ENCODE measurements around the gene DNAJC12. TPM values are rescaled to one million over a fixed set of nuclear protein-coding genes. Genes with fewer than 3 reads are reported as not detected.

Gene DNAJC12
- total RNA-seq, 3 donors from 2014 or later (not counting 1 experiment from before 2014, with no cell fraction given), result not detected

DNA sequence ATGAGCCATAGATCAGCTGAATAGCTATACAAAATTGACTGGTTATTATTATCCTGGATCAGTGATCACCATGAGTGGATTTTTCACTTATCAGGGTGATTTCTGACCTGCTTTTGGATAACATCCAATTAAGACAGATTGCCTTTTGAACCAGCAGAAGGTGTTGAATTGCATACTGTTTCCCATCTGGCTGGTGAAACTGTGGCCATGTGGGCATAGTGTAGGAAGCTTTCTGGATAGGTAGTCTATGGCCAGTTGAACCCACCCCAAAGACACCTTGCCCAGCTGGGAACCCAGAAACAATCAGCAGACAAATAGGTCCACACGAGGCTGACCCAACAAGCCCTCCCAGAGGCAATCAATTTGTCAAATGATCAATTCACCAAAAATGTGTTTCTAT lies 29.3 kb downstream of the DNAJC12 start:
- no peaks in the 10 kb centered on the region for H3K27me3 ChIP-seq (ENCODE audit: control insufficient read depth, insufficient read depth, low read length)
- no peaks in the 10 kb centered on the region for H3K4me1 ChIP-seq (ENCODE audit: control insufficient read depth, insufficient read depth, low read length)
- no peaks in the 10 kb centered on the region for H3K9me3 ChIP-seq (ENCODE audit: control insufficient read depth, insufficient read depth, low read length)
- H3K4me3 Mint-ChIP-seq, result no peak overlapping the region
- H3K36me3 Mint-ChIP-seq, result no peaks in the 10 kb centered on the region
- no peak overlapping the region for H3K27ac Mint-ChIP-seq
- H3K27ac ChIP-seq (ENCODE audit: low read length), result no peak overlapping the region
- 60% methylated on average over 1 of the region's 1 CpG for WGBS (ENCODE audit: insufficient coverage)
- no peaks in the 10 kb centered on the region for H3K9me3 Mint-ChIP-seq
- H3K4me3 ChIP-seq (ENCODE audit: low read length), result no peak overlapping the region
- TF ChIP-seq, protein P1, sequence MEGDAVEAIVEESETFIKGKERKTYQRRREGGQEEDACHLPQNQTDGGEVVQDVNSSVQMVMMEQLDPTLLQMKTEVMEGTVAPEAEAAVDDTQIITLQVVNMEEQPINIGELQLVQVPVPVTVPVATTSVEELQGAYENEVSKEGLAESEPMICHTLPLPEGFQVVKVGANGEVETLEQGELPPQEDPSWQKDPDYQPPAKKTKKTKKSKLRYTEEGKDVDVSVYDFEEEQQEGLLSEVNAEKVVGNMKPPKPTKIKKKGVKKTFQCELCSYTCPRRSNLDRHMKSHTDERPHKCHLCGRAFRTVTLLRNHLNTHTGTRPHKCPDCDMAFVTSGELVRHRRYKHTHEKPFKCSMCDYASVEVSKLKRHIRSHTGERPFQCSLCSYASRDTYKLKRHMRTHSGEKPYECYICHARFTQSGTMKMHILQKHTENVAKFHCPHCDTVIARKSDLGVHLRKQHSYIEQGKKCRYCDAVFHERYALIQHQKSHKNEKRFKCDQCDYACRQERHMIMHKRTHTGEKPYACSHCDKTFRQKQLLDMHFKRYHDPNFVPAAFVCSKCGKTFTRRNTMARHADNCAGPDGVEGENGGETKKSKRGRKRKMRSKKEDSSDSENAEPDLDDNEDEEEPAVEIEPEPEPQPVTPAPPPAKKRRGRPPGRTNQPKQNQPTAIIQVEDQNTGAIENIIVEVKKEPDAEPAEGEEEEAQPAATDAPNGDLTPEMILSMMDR (IDR thresholded peaks at IDR 0.05), result no peak
- intact Hi-C loops (cut with micrococcal nuclease), result no loop called here
- ATAC-seq (no peak), DNase-seq (no peak)
- H3K27me3 Mint-ChIP-seq (ENCODE audit: low read depth in 2 of 2), result peaks cover 4 to 14% of the 10 kb centered on the region in 2 donors
- H3K4me1 Mint-ChIP-seq, result no peaks in the 10 kb centered on the region
- no peaks in the 10 kb centered on the region for H3K36me3 ChIP-seq (ENCODE audit: control insufficient read depth, insufficient read depth, low read length)

DNA sequence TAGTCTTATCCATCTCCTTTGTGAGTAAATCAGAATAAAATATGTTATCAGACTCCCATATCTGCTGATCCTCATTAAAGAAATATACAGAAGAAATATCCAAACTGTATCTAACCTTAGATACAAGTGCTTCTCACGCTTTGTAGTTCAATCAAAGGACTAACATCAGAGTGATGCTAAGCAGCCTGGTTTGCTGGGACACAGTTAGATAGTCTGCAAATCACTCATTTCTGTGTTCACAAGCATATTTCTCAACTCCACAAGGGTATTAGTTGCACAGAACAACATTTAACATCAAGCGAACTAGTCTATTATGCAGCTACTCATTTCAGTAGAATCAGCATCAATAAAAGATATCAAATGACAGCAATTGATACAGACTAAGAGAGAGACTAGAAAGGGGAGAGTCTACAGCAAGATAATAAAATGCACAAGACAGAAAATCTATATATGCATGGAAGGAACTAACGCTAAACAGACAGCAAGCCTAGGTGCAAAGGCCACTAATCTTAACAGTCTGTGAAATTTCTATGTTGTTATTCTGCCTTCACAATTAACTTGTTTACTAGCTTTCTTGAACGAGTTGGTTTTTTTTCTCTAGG lies 30.0 kb downstream of the DNAJC12 start:
- no peak for ATAC-seq

DNA sequence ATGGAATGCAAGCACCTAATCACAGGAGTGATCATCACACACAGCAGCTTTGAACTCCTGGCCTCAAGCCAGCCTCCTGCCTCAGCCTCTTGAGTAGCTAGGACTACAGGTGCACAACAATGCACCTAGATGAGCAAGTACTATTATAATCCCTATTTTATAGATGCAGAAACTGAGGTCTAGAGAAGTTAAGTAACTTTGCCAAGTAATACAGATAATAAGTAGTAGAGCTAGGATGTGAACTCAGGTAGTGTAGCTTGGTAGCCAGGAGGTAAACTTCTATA lies 33.7 kb downstream of the DNAJC12 start:
- H3K9me3 ChIP-seq (ENCODE audit: control insufficient read depth, insufficient read depth, low read length), result no peaks in the 10 kb centered on the region
- no peaks in the 10 kb centered on the region for H3K36me3 ChIP-seq (ENCODE audit: control insufficient read depth, insufficient read depth, low read length)
- no peak overlapping the region for H3K27ac ChIP-seq (ENCODE audit: low read length)
- intact Hi-C loops (cut with micrococcal nuclease), result no loop called here
- no peak for ATAC-seq
- no peak overlapping the region for H3K4me3 ChIP-seq (ENCODE audit: low read length)
- no peak overlapping the region for H3K27ac Mint-ChIP-seq
- no peak overlapping the region for H3K4me3 Mint-ChIP-seq
- H3K9me3 Mint-ChIP-seq, result no peaks in the 10 kb centered on the region
- TF ChIP-seq, protein P1 (IDR thresholded peaks at IDR 0.05), result no peak
- no peaks in the 10 kb centered on the region for H3K4me1 ChIP-seq (ENCODE audit: control insufficient read depth, insufficient read depth, low read length)
- no peak for DNase-seq
- H3K27me3 ChIP-seq (ENCODE audit: control insufficient read depth, insufficient read depth, low read length), result no peaks in the 10 kb centered on the region
- no peaks in the 10 kb centered on the region for H3K36me3 Mint-ChIP-seq
- no peaks in the 10 kb centered on the region for H3K4me1 Mint-ChIP-seq
- peaks cover 0 to 14% of the 10 kb centered on the region in 2 donors for H3K27me3 Mint-ChIP-seq (ENCODE audit: low read depth in 2 of 2)

More for the DNA sequence above, 30.0 kb downstream of the DNAJC12 start:
- WGBS (ENCODE audit: insufficient coverage), result 92% methylated on average over 3 of the region's 4 CpGs
- H3K36me3 Mint-ChIP-seq, result no peaks in the 10 kb centered on the region
- TF ChIP-seq, protein P1 (IDR thresholded peaks at IDR 0.05), result no peak
- Histone ChIP-seq H3K27me3 (ENCODE audit: control insufficient read depth, insufficient read depth, low read length) (no peaks in the 10 kb centered on the region), H3K4me1 (ENCODE audit: control insufficient read depth, insufficient read depth, low read length) (no peaks in the 10 kb centered on the region), H3K36me3 (ENCODE audit: control insufficient read depth, insufficient read depth, low read length) (no peaks in the 10 kb centered on the region), H3K4me3 (ENCODE audit: low read length) (no peak overlapping the region), H3K9me3 (ENCODE audit: control insufficient read depth, insufficient read depth, low read length) (no peaks in the 10 kb centered on the region), H3K27ac (ENCODE audit: low read length) (no peak overlapping the region)
- H3K27me3 Mint-ChIP-seq (ENCODE audit: low read depth in 2 of 2), result peaks cover 4 to 14% of the 10 kb centered on the region in 2 donors
- H3K27ac Mint-ChIP-seq, result no peak overlapping the region
- no peak for DNase-seq
- no peaks in the 10 kb centered on the region for H3K9me3 Mint-ChIP-seq
- no peak overlapping the region for H3K4me3 Mint-ChIP-seq
- intact Hi-C loops (cut with micrococcal nuclease), result no loop called here
- no peaks in the 10 kb centered on the region for H3K4me1 Mint-ChIP-seq

All from natural killer cell (primary cell).